Hepatocyte (in vitro differentiated cells): Measurements from ENCODE around the gene LGR4. TPM values are rescaled to one million over a fixed set of nuclear protein-coding genes. Genes with fewer than 3 reads are reported as not detected.
A peak's percentile ranks its signal among the peaks of the same experiment; 100 is the strongest.

Experiments
- DNase-seq: peaks from one replicate; pipeline ENCODE4 v3.0.0-alpha.2; 2016; ENCODE audit warnings: low spot score
- H2AFZ ChIP-seq: fragments of 200-600 bp; sonication (generic); 2 replicates; pipeline ENCODE4 v1.6.0; 2016; ENCODE audit warnings: antibody characterized with exemption, mild to moderate bottlenecking
- H3K27ac ChIP-seq: fragments of 200-600 bp; sonication (generic); 2 replicates; pipeline ENCODE4 v1.5.1; 2016; ENCODE audit warnings: mild to moderate bottlenecking
- H3K27me3 ChIP-seq: fragments of 200-600 bp; sonication (generic); 2 replicates; pipeline ENCODE4 v1.6.1; 2016
- H3K36me3 ChIP-seq: fragments of 200-600 bp; sonication (generic); replicated peaks from 2 replicates; pipeline ENCODE4 v1.5.1; 2016; ENCODE audit warnings: low read depth; ENCODE audit not compliant: insufficient read depth
- H3K4me1 ChIP-seq: fragments of 200-600 bp; sonication (generic); 2 replicates; pipeline ENCODE4 v1.5.1; 2016; ENCODE audit warnings: mild to moderate bottlenecking, moderate library complexity; ENCODE audit not compliant: insufficient read depth
- H3K4me2 ChIP-seq: fragments of 200-600 bp; sonication (generic); 2 replicates; pipeline ENCODE4 v1.6.0; 2016
- H3K4me3 ChIP-seq: fragments of 200-600 bp; sonication (generic); 2 replicates; pipeline ENCODE4 v1.5.1; 2016; ENCODE audit warnings: mild to moderate bottlenecking
- H3K79me2 ChIP-seq: fragments of 200-600 bp; sonication (generic); 2 replicates; pipeline ENCODE4 v1.6.0; 2017; ENCODE audit warnings: mild to moderate bottlenecking
- H3K9me2 ChIP-seq: fragments of 200-600 bp; sonication (generic); replicated peaks from 2 replicates; pipeline ENCODE4 v1.6.0; 2017; ENCODE audit warnings: mild to moderate bottlenecking; ENCODE audit not compliant: insufficient read depth
- H3K9me3 ChIP-seq: fragments of 200-600 bp; sonication (generic); 2 replicates; pipeline ENCODE4 v1.5.1; 2016; ENCODE audit warnings: low read depth, mild to moderate bottlenecking
- H4K20me1 ChIP-seq: fragments of 200-600 bp; sonication (generic); 2 replicates; pipeline ENCODE4 v1.6.0; 2016; ENCODE audit warnings: mild to moderate bottlenecking; ENCODE audit not compliant: insufficient read depth, poor library complexity, severe bottlenecking
- CTCF ChIP-seq: fragments of 200-600 bp; sonication (generic); IDR thresholded peaks from 2 replicates; pipeline ENCODE4 v1.5.1; 2016; ENCODE audit warnings: antibody characterized with exemption, mild to moderate bottlenecking; ENCODE audit not compliant: poor library complexity
- EZH2 ChIP-seq: fragments of 200-600 bp; sonication (generic); IDR thresholded peaks from 2 replicates; pipeline ENCODE4 v1.6.1; 2016; ENCODE audit warnings: antibody characterized with exemption, mild to moderate bottlenecking, borderline replicate concordance
- EZH2phosphoT487 ChIP-seq: fragments of 200-600 bp; sonication (generic); IDR thresholded peaks from one replicate; pipeline ENCODE4 v1.6.1; 2018; ENCODE audit warnings: antibody characterized with exemption, mild to moderate bottlenecking, low read depth, moderate library complexity; ENCODE audit not compliant: unreplicated experiment, severe bottlenecking
- WGBS: methylation state at CpG from one replicate; pipeline ENCODE4 v1.1.6; 2016; ENCODE audit warnings: low lambda C conversion rate; ENCODE audit errors: missing lambda C conversion rate; 5-methylcytosine and 5-hydroxymethylcytosine counted together
- polyA plus RNA-seq: library from polyadenylated mRNA; unstranded; fragments of >200 nt; fragmentation: Nextera tagmentation; extraction: Ambion mirVana; gene quantifications from 2 replicates; pipeline ENCODE4 v1.2.1, GENCODE V29; 2016
- total RNA-seq: library from RNA; depleted of rRNA; stranded (reverse); fragments of >200 nt; gene quantifications from 2 replicates; pipeline ENCODE4 v1.2.3, GENCODE V29; 2014

LGR4 gene
- total and polyA plus RNA-seq, 2 experiments from 2014 or later = 27.2 to 115 TPM

DNA sequence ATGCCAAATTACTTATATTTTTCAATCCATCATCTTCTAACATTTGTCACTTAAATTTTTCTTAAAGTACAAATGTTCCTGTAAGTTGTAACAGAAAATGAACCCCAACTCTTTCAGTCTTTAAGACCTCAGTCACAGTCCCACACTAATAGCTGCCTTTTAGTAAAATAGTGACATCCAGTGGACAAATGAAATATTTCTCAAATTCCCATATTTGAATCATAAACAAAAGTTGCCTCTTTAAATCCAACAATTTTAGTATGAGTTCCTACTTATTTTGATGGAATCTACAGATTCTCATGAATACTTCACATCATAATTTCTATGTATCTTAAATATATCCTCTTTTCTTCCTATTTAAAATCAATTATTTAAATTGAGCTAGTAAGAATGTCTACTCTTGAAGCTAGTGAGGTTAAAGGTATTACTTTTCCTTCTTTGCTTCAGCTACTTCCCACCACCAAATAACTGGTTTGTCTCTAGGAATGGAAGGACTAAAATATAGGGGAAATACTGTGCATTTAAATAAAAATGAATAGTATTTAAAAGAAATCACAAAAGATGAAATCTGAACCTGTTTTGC is 24.8 kb upstream of the LGR4 start:
- no peaks in the 10 kb centered on the region for H3K27me3 ChIP-seq
- H3K79me2 ChIP-seq = peaks cover 38% of the 10 kb centered on the region
- H3K4me1 ChIP-seq = no peaks in the 10 kb centered on the region
- TF ChIP-seq EZH2phosphoT487 = no peak
- TF ChIP-seq EZH2 = no peak
- peak; percentile 60 for TF ChIP-seq CTCF
- H2AFZ ChIP-seq = no peak overlapping the region
- peak; percentile 42 for DNase-seq
- no peak overlapping the region for H3K4me3 ChIP-seq
- H3K4me2 ChIP-seq = no peak overlapping the region
- no peaks in the 10 kb centered on the region for H3K9me3 ChIP-seq
- no peak overlapping the region for H3K27ac ChIP-seq
- peaks cover 5% of the 10 kb centered on the region for H4K20me1 ChIP-seq
- H3K9me2 ChIP-seq = no peaks in the 10 kb centered on the region
- peaks cover 3% of the 10 kb centered on the region for H3K36me3 ChIP-seq

GRCh38 chr11:27496461-27496860 is 23.9 kb upstream of the LGR4 start:
- Histone ChIP-seq H3K27ac (no peak overlapping the region), H3K4me1 (no peaks in the 10 kb centered on the region), H3K4me2 (no peak overlapping the region), H3K36me3 (peaks cover 3% of the 10 kb centered on the region), H3K4me3 (no peak overlapping the region), H3K9me3 (no peaks in the 10 kb centered on the region), H3K9me2 (no peaks in the 10 kb centered on the region), H4K20me1 (no peaks in the 10 kb centered on the region), H3K79me2 (peaks cover 30% of the 10 kb centered on the region), H2AFZ (no peak overlapping the region), H3K27me3 (no peaks in the 10 kb centered on the region)
- no peak for DNase-seq
- no peak for TF ChIP-seq EZH2
- no peak for TF ChIP-seq CTCF
- TF ChIP-seq EZH2phosphoT487 = no peak
- 65% methylated on average over 1 of the region's 1 CpG for WGBS

- no peaks in the 10 kb centered on the region for H3K27me3 ChIP-seq
- DNase-seq = no peak
- H3K4me2 ChIP-seq = no peak overlapping the region
- H3K4me1 ChIP-seq = no peaks in the 10 kb centered on the region
- H2AFZ ChIP-seq = no peak overlapping the region
- WGBS = 100% methylated on average over 1 of the region's 1 CpG
- H3K79me2 ChIP-seq = peaks cover 30% of the 10 kb centered on the region
- TF ChIP-seq CTCF = no peak
- no peaks in the 10 kb centered on the region for H4K20me1 ChIP-seq
- H3K9me2 ChIP-seq = no peaks in the 10 kb centered on the region
- peaks cover 3% of the 10 kb centered on the region for H3K36me3 ChIP-seq
- H3K9me3 ChIP-seq = no peaks in the 10 kb centered on the region
- H3K4me3 ChIP-seq = no peak overlapping the region
- H3K27ac ChIP-seq = no peak overlapping the region
Measured at GRCh38 chr11:27495710-27496300, 23.2 kb upstream of the LGR4 start.

DNA sequence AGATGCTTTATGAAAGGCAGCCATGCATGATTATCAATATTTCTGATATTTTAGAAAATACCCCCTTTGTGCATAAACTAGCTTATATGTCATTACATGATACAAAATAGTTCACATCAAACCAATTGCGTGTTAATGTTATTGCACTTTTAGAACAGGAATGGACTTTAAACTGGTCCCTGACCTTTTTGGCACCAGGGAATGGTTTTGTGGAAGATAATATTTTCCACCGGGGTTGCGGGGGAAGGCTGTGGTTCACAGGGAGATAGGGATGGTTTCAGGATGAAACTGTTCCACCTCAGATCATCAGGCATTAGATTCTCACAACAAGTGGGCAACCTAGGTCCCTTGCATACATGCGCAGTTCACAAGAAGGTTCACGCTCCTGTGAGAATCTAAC is 16.5 kb upstream of the LGR4 start:
- peaks cover under 1% of the 10 kb centered on the region for H3K79me2 ChIP-seq
- no peaks in the 10 kb centered on the region for H4K20me1 ChIP-seq
- no peaks in the 10 kb centered on the region for H3K9me3 ChIP-seq
- 94% methylated on average over 5 of the region's 5 CpGs for WGBS
- H3K4me3 ChIP-seq = no peak overlapping the region
- no peak overlapping the region for H3K27ac ChIP-seq
- DNase-seq = no peak
- H3K9me2 ChIP-seq = no peaks in the 10 kb centered on the region
- H2AFZ ChIP-seq = no peak overlapping the region
- H3K36me3 ChIP-seq = peaks cover 3% of the 10 kb centered on the region
- no peaks in the 10 kb centered on the region for H3K27me3 ChIP-seq
- H3K4me1 ChIP-seq = no peaks in the 10 kb centered on the region
- TF ChIP-seq EZH2 (no peak), CTCF (no peak), EZH2phosphoT487 (no peak)
- H3K4me2 ChIP-seq = no peak overlapping the region
